WTC11 (cell line): ENCODE measurements around the gene GARS1. TPM values are rescaled to one million over a fixed set of nuclear protein-coding genes. Genes with fewer than 3 reads are reported as not detected.

Experiments used
- ATAC-seq: fragments of 200-7000 bp; cut with Tn5 transposase; 2 replicates; pipeline ENCODE4 v1.10.0; 2021; ENCODE audit warnings: mild to moderate bottlenecking, moderate library complexity
- CTCF ChIA-PET: fragments of 300-600 bp; sonication (Branson Sonifier 250); formaldehyde crosslinking; loops from one replicate; lab custom pipeline; 2021; ENCODE audit warnings: antibody characterized with exemption; lab: Charles Lee
- POLR2A ChIA-PET: fragments of 350-600 bp; sonication (Branson Sonifier 250); formaldehyde crosslinking; loops from one replicate; lab custom pipeline; 2021; ENCODE audit warnings: antibody characterized with exemption; lab: Charles Lee
- DNase-seq: peaks from one replicate; pipeline ENCODE4 v3.0.0; 2021; ENCODE audit warnings: low spot score
- H3K27ac Mint-ChIP-seq: 2 replicates; pipeline ENCODE4 v1.8.0; 2021; ENCODE audit warnings: mixed read lengths
- H3K27me3 Mint-ChIP-seq: 2 replicates; pipeline ENCODE4 v1.8.0; 2021; ENCODE audit warnings: low read depth, mild to moderate bottlenecking, moderate library complexity, mixed read lengths
- H3K36me3 Mint-ChIP-seq: 2 replicates; pipeline ENCODE4 v1.8.0; 2021; ENCODE audit warnings: mixed read lengths
- H3K4me1 Mint-ChIP-seq: 2 replicates; pipeline ENCODE4 v1.8.0; 2022; ENCODE audit warnings: mixed read lengths
- H3K4me3 Mint-ChIP-seq: 2 replicates; pipeline ENCODE4 v1.8.0; 2021; ENCODE audit warnings: mild to moderate bottlenecking, moderate library complexity, mixed read lengths
- H3K9me3 Mint-ChIP-seq: 2 replicates; pipeline ENCODE4 v1.8.0; 2021; ENCODE audit warnings: mixed read lengths
- CDX4 ChIP-seq: fragments of 250-450 bp; sonication (Bioruptor Pico); IDR thresholded peaks from 2 replicates; pipeline ENCODE4 v1.9.0; 2021; ENCODE audit warnings: moderate library complexity, mild to moderate bottlenecking, inconsistent platforms, borderline replicate concordance
- ELF4 ChIP-seq: sonication (generic); formaldehyde crosslinking; IDR thresholded peaks from 2 replicates; pipeline ENCODE4 v1.8.1; 2022; ENCODE audit warnings: low read depth, mild to moderate bottlenecking, moderate library complexity, missing genetic modification reagents
- EMX1 ChIP-seq: fragments of 250-450 bp; sonication (Bioruptor Pico); IDR thresholded peaks from 2 replicates; pipeline ENCODE4 v1.8.0; 2021; ENCODE audit warnings: mild to moderate bottlenecking
- ETV6 ChIP-seq: sonication (generic); formaldehyde crosslinking; IDR thresholded peaks from 2 replicates; pipeline ENCODE4 v1.8.1; 2022; ENCODE audit warnings: mild to moderate bottlenecking, missing genetic modification reagents
- FOXK1 ChIP-seq: sonication (generic); formaldehyde crosslinking; IDR thresholded peaks from 2 replicates; pipeline ENCODE4 v1.8.0; 2022; ENCODE audit warnings: mild to moderate bottlenecking, moderate library complexity, missing genetic modification reagents
- GABPB1 ChIP-seq: sonication (generic); formaldehyde crosslinking; IDR thresholded peaks from 2 replicates; pipeline ENCODE4 v1.8.1; 2023; ENCODE audit warnings: mild to moderate bottlenecking, missing genetic modification reagents
- GTF2I ChIP-seq: fragments of 250-450 bp; sonication (Bioruptor Pico); conservative IDR thresholded peaks from 2 replicates; pipeline ENCODE4 v1.4.0; 2021; ENCODE audit warnings: mild to moderate bottlenecking
- HMGXB4 ChIP-seq: sonication (generic); formaldehyde crosslinking; IDR thresholded peaks from 2 replicates; pipeline ENCODE4 v1.8.1; 2023; ENCODE audit warnings: mild to moderate bottlenecking, moderate library complexity, missing genetic modification reagents
- JUN ChIP-seq: sonication (generic); formaldehyde crosslinking; IDR thresholded peaks from 2 replicates; pipeline ENCODE4 v1.8.0; 2023; ENCODE audit warnings: mild to moderate bottlenecking, missing genetic modification reagents
- MLX ChIP-seq: sonication (generic); formaldehyde crosslinking; IDR thresholded peaks from 2 replicates; pipeline ENCODE4 v1.8.1; 2023; ENCODE audit warnings: mild to moderate bottlenecking, missing genetic modification reagents, moderate library complexity
- MYBL2 ChIP-seq: sonication (generic); formaldehyde crosslinking; IDR thresholded peaks from 2 replicates; pipeline ENCODE4 v1.8.1; 2023; ENCODE audit warnings: mild to moderate bottlenecking, moderate library complexity, missing genetic modification reagents
- SMAD3 ChIP-seq: sonication (generic); formaldehyde crosslinking; IDR thresholded peaks from 2 replicates; pipeline ENCODE4 v1.8.0; 2022; ENCODE audit warnings: missing genetic modification reagents, mild to moderate bottlenecking, borderline replicate concordance
- STAT6 ChIP-seq: sonication (generic); formaldehyde crosslinking; conservative IDR thresholded peaks from 2 replicates; pipeline ENCODE4 v1.8.1; 2023; ENCODE audit warnings: mild to moderate bottlenecking, low read depth, missing genetic modification reagents, moderate library complexity
- ZBTB21 ChIP-seq: sonication (generic); formaldehyde crosslinking; IDR thresholded peaks from 2 replicates; pipeline ENCODE4 v1.8.1; 2023; ENCODE audit warnings: mild to moderate bottlenecking, missing genetic modification reagents, borderline replicate concordance
- ZNF138 ChIP-seq: sonication (generic); formaldehyde crosslinking; conservative IDR thresholded peaks from 2 replicates; pipeline ENCODE4 v1.8.1; 2022; ENCODE audit warnings: mild to moderate bottlenecking, moderate library complexity, missing genetic modification reagents
- ZNF232 ChIP-seq: sonication (generic); formaldehyde crosslinking; IDR thresholded peaks from 2 replicates; pipeline ENCODE4 v1.8.0; 2022; ENCODE audit warnings: mild to moderate bottlenecking, missing genetic modification reagents
- ZNF263 ChIP-seq: sonication (generic); formaldehyde crosslinking; IDR thresholded peaks from 2 replicates; pipeline ENCODE4 v1.8.1; 2022; ENCODE audit warnings: low read depth, mild to moderate bottlenecking, moderate library complexity, missing genetic modification reagents
- ZNF416 ChIP-seq: fragments of 250-450 bp; sonication (Bioruptor Pico); IDR thresholded peaks from 2 replicates; pipeline ENCODE4 v1.9.0; 2021; ENCODE audit warnings: mild to moderate bottlenecking, inconsistent platforms
- ZNF423 ChIP-seq: fragments of 250-450 bp; sonication (Bioruptor Pico); IDR thresholded peaks from 2 replicates; pipeline ENCODE4 v2.1.2; 2022; ENCODE audit warnings: mild to moderate bottlenecking, moderate library complexity
- ZNF425 ChIP-seq: fragments of 250-450 bp; sonication (Bioruptor Pico); conservative IDR thresholded peaks from 2 replicates; pipeline ENCODE4 v1.9.0; 2021; ENCODE audit warnings: mild to moderate bottlenecking
- total RNA-seq: library from RNA; stranded (reverse); gene quantifications from 3 replicates; pipeline ENCODE4 v1.2.3, GENCODE V29; 2021

GARS1 gene
- total RNA-seq, 1 experiment from 2014 or later = 236 TPM

- TF ChIP-seq SMAD3 (no peak), ETV6 (no peak), MLX (CRISPR knock-in tag) (no peak), JUN (CRISPR knock-in tag) (no peak), GABPB1 (CRISPR knock-in tag) (no peak)
Measured at GRCh38 chr7:30566596-30566995, 28.1 kb upstream of the GARS1 start (continued).

GRCh38 chr7:30567081-30567480, 27.6 kb upstream of the GARS1 start:
- Mint-ChIP-seq H3K27ac (no peak overlapping the region), H3K36me3 (peaks cover 12% of the 10 kb centered on the region), H3K4me3 (no peak overlapping the region), H3K9me3 (peaks cover 11% of the 10 kb centered on the region), H3K4me1 (peaks cover 31% of the 10 kb centered on the region), H3K27me3 (no peaks in the 10 kb centered on the region)
- ChIA-PET POLR2A (no interaction called here), CTCF (interaction anchor here (0.9 to 1.6 kb wide), 4 partner anchors 21 to 171 kb away, joined by 3 to 4 read pairs (median 3); no protein-coding TSS in a partner anchor)
- no peak for DNase-seq
- TF ChIP-seq ZNF232 = no peak
- no peak for TF ChIP-seq STAT6
- no peak for TF ChIP-seq EMX1 (CRISPR knock-in tag)
- TF ChIP-seq ZNF263 (CRISPR knock-in tag) = no peak
- TF ChIP-seq ZBTB21 (CRISPR knock-in tag) = no peak
- no peak for TF ChIP-seq ZNF423 (CRISPR knock-in tag)
- TF ChIP-seq ELF4 = no peak
- TF ChIP-seq ZNF416 = no peak
- TF ChIP-seq ZNF425 (CRISPR knock-in tag) = no peak
- TF ChIP-seq FOXK1 (CRISPR knock-in tag) = no peak
- no peak for TF ChIP-seq JUN (CRISPR knock-in tag)
- TF ChIP-seq MYBL2 (CRISPR knock-in tag) = no peak
- no peak for TF ChIP-seq GTF2I
- TF ChIP-seq HMGXB4 = no peak
- TF ChIP-seq ZNF138 (CRISPR knock-in tag) = no peak
- TF ChIP-seq CDX4 (CRISPR knock-in tag) = no peak
- ATAC-seq = no peak
